ENCODE results near the gene VSIG4. TPM values are rescaled to one million over a fixed set of nuclear protein-coding genes. Genes with fewer than 3 reads are reported as not detected.

Gene VSIG4
- total and polyA plus RNA-seq, 3 donors from 2014 or later, result 5.6 to 27.4 (median 19.9) TPM

- 81 to 93% methylated on average over 5 of the region's 5 CpGs for WGBS, 2 donors
- H3K27me3 ChIP-seq, result no peaks in the 10 kb centered on the region
- H3K27ac ChIP-seq, result no peak overlapping the region
- DNase-seq, result no peak
- no peaks in the 10 kb centered on the region for H3K4me1 ChIP-seq
- intact Hi-C loops (cut with DNase I; ENCODE audit: low total_unique reads), result no loop called here
- TF ChIP-seq, protein P1, sequence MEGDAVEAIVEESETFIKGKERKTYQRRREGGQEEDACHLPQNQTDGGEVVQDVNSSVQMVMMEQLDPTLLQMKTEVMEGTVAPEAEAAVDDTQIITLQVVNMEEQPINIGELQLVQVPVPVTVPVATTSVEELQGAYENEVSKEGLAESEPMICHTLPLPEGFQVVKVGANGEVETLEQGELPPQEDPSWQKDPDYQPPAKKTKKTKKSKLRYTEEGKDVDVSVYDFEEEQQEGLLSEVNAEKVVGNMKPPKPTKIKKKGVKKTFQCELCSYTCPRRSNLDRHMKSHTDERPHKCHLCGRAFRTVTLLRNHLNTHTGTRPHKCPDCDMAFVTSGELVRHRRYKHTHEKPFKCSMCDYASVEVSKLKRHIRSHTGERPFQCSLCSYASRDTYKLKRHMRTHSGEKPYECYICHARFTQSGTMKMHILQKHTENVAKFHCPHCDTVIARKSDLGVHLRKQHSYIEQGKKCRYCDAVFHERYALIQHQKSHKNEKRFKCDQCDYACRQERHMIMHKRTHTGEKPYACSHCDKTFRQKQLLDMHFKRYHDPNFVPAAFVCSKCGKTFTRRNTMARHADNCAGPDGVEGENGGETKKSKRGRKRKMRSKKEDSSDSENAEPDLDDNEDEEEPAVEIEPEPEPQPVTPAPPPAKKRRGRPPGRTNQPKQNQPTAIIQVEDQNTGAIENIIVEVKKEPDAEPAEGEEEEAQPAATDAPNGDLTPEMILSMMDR (IDR thresholded peaks at IDR 0.05), result no peak
- TF ChIP-seq POLR2A (IDR thresholded peaks at IDR 0.05), result no peak
- H3K4me3 ChIP-seq, result no peak overlapping the region
- no peaks in the 10 kb centered on the region for H3K36me3 ChIP-seq (ENCODE audit: low read depth, missing control alignments)
- H3K9me3 ChIP-seq, result no peaks in the 10 kb centered on the region
Measured at GRCh38 chrX:66023385-66024091, 16.3 kb downstream of the VSIG4 start.

DNA sequence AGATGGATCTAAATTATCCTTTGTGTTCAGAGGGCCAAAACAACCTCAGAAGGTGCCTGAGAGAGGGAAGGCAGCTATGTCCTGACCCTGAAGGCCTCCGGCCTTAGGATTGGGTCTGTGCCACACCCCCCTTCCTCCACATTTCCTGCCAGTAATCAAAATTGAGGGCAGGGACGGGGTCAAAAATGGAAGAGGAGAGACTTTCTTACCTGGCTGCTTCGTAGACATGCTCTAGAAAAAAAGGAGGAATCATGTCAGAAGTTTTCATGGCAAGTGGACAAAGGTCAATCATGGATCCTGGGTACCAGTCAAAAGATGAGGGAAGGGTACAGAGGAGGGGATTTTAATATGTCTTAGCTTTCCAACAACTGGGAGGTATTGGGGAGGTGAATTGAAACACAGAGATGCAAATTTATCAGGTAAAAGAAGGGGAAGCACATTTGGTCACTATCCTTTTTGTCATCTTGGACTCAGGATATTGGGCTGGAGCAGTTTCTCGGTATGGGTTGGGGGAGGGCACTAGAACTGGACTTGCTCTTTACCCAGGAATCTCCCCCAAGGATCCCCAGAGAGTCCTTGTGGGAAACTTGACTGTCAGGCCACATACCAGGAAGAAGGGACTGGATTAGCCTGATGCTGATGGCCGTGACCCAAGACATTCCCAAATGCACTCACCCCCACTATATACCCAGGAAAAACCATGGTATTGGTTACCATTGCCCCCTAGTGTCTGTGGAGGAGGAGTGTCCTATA is 17.1 kb downstream of the VSIG4 start:
- TF ChIP-seq, protein P1 (IDR thresholded peaks at IDR 0.05), result no peak
- no peak for TF ChIP-seq POLR2A (IDR thresholded peaks at IDR 0.05)

GRCh38 chrX:66021765-66022631 is 17.9 kb downstream of the VSIG4 start:
- intact Hi-C loops (cut with DNase I; ENCODE audit: low total_unique reads), result no loop called here
- 55 to 82% methylated on average over 2 to 7 of the region's 9 CpGs for WGBS, 2 donors
- no peaks in the 10 kb centered on the region for H3K27me3 ChIP-seq
- no peaks in the 10 kb centered on the region for H3K9me3 ChIP-seq
- H3K4me3 ChIP-seq, result no peak overlapping the region
- no peak overlapping the region for H3K27ac ChIP-seq
- no peaks in the 10 kb centered on the region for H3K36me3 ChIP-seq (ENCODE audit: low read depth, missing control alignments)
- TF ChIP-seq, protein P1 (IDR thresholded peaks at IDR 0.05), result no peak
- no peak for TF ChIP-seq POLR2A (IDR thresholded peaks at IDR 0.05)
- no peak for DNase-seq
- H3K4me1 ChIP-seq, result no peaks in the 10 kb centered on the region

More for the DNA sequence above, 17.1 kb downstream of the VSIG4 start:
- DNase-seq, result no peak
- H3K4me1 ChIP-seq, result no peaks in the 10 kb centered on the region
- intact Hi-C loops (cut with DNase I; ENCODE audit: low total_unique reads), result no loop called here
- no peak overlapping the region for H3K4me3 ChIP-seq
- no peaks in the 10 kb centered on the region for H3K36me3 ChIP-seq (ENCODE audit: low read depth, missing control alignments)
- 56 to 86% methylated on average over 4 to 5 of the region's 5 CpGs for WGBS, 2 donors
- no peak overlapping the region for H3K27ac ChIP-seq
- H3K9me3 ChIP-seq, result no peaks in the 10 kb centered on the region
- H3K27me3 ChIP-seq, result no peaks in the 10 kb centered on the region

DNA sequence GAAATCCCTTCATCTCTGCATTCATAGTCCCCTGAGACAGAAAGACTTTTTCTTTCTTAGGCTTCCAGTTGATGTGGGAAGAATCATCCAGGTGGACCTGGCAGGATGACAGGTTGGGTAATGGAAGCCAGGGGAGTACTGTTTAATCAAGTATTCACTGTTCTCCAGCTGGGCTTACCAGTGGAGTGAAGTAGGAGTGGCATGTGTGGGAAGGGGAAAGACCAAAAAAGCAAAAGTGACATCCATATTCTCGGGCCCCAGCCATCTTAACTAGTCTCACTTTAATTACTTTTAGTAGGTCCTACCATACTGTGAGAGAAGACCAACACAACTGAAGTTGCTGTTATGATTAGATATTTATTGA is 18.5 kb downstream of the VSIG4 start:
- 60% methylated on average over 1 of the region's 1 CpG; no CpG with 5 or more reads in 1 of the 2 donors for WGBS, 2 donors
- DNase-seq, result no peak
- no peaks in the 10 kb centered on the region for H3K27me3 ChIP-seq
- H3K27ac ChIP-seq, result no peak overlapping the region
- H3K36me3 ChIP-seq (ENCODE audit: low read depth, missing control alignments), result no peaks in the 10 kb centered on the region
- no peaks in the 10 kb centered on the region for H3K9me3 ChIP-seq
- intact Hi-C loops (cut with DNase I; ENCODE audit: low total_unique reads), result no loop called here
- TF ChIP-seq, protein P1 (IDR thresholded peaks at IDR 0.05), result no peak
- no peak for TF ChIP-seq POLR2A (IDR thresholded peaks at IDR 0.05)
- H3K4me3 ChIP-seq, result no peak overlapping the region
- H3K4me1 ChIP-seq, result no peaks in the 10 kb centered on the region

Data from testis (tissue), 3 donors.